ENCODE data around the gene TCF12. TPM values are rescaled to one million over a fixed set of nuclear protein-coding genes. Genes with fewer than 3 reads are reported as not detected.

TCF12 gene
- total and polyA plus RNA-seq, 2 of the 8 experiments (the other 6 are each of a cell fraction or from before 2014, with no cell fraction given), result 85.8 to 101 TPM

DNA sequence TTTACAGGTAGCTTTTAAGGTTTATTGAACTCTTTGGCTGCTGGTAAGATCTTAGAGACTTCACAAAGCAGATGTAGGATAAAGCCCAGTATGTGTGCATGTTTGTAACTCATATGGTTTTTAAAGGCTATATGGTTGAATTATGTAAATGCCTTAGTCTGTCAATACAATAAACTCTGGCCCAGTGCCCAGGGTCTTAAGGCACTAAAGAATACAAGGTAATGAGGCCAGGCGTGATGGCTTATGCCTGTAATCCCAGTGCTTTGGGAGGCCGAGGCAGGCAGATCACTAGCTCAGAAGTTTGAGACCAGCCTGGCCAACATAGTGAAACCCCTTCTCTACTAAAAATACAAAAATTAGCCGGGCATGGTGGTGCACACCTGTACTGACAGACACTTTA lies 287.6 kb downstream of the TCF12 start:
- Histone ChIP-seq H3K27ac (ENCODE audit: low read depth, low read length) (no peak overlapping the region), H3K79me2 (ENCODE audit: control insufficient read depth in 1 of 2, insufficient read depth in 2 of 2, low read length in 2 of 2) (peaks cover 0 to 8% of the 10 kb centered on the region in 2 experiments; a peak in 1 of 4 replicates), H3K4me1 (replicated peaks in 1 of 4; ENCODE audit: control insufficient read depth in 3 of 4, insufficient read depth in 4 of 4, low read length in 3 of 4) (peaks cover 0 to 7% (median 0%) of the 10 kb centered on the region in 4 experiments; a peak in 2 of 7 replicates), H3K56ac (replicated peaks; ENCODE audit: insufficient read length, low read depth, low read length) (no peak overlapping the region), H3K9ac (replicated peaks in 1 of 4; ENCODE audit: extremely low read depth in 1 of 4, low read depth in 3 of 4, low read length in 3 of 4) (no peak overlapping the region), H4K8ac (ENCODE audit: extremely low read depth, insufficient read depth, low read length) (no peak overlapping the region), H3K23ac (ENCODE audit: insufficient read length) (peak overlapping the region; percentile 47), H2BK12ac (ENCODE audit: low read depth, low read length) (no peak overlapping the region), H3K36me3 (ENCODE audit: control insufficient read depth in 2 of 4, insufficient read depth in 4 of 4, low read length in 3 of 4) (no peaks in the 10 kb centered on the region), H4K20me1 (replicated peaks in 1 of 2; ENCODE audit: control insufficient read depth in 1 of 2, insufficient read depth in 2 of 2, low read length in 2 of 2) (no peaks in the 10 kb centered on the region), H3K14ac (ENCODE audit: insufficient read length) (no peak overlapping the region), H4K5ac (ENCODE audit: insufficient read length, low read depth, low read length) (no peak overlapping the region), H3K18ac (ENCODE audit: extremely low read depth, low read length) (no peak overlapping the region), H2AFZ (ENCODE audit: low read length) (no peak overlapping the region), H3K4ac (replicated peaks; ENCODE audit: insufficient read length, low read depth, low read length) (no peak overlapping the region), H4K91ac (replicated peaks; ENCODE audit: insufficient read length, low read length) (no peak overlapping the region), H2AK5ac (ENCODE audit: low read depth, low read length) (no peak overlapping the region), H3K23me2 (ENCODE audit: low read depth, low read length) (no peaks in the 10 kb centered on the region), H3K27me3 (replicated peaks in 1 of 4; ENCODE audit: control insufficient read depth in 3 of 4, extremely low read depth in 1 of 4, insufficient read depth in 3 of 4, low read length in 3 of 4) (no peaks in the 10 kb centered on the region), H2BK15ac (ENCODE audit: low read length) (no peak overlapping the region), H3K4me2 (ENCODE audit: insufficient read depth in 1 of 2, low read depth in 2 of 2, low read length in 2 of 2) (no peak overlapping the region), H2BK120ac (replicated peaks; ENCODE audit: low read depth, low read length) (no peak overlapping the region), H3K4me3 (ENCODE audit: extremely low read depth in 1 of 4, insufficient read depth in 2 of 4, low read depth in 3 of 4, low read length in 4 of 4) (no peak overlapping the region), H2BK20ac (ENCODE audit: low read length) (no peak overlapping the region), H3K79me1 (ENCODE audit: low read depth, low read length) (no peaks in the 10 kb centered on the region; the same call in 1 of the 2 replicates), H3K9me3 (ENCODE audit: insufficient read depth in 2 of 2, low read depth in 1 of 2, low read length in 1 of 2) (no peaks in the 10 kb centered on the region), H2BK5ac (ENCODE audit: low read depth, low read length) (no peak overlapping the region)
- CTCF ChIA-PET (ENCODE audit: partially characterized antibody), result no interaction called here
- DNase-seq (ENCODE audit: low read depth in 1 of 2, low spot score in 2 of 2) (no peak), FAIRE-seq (no peak)
- WGBS, 2 experiments (ENCODE audit: extremely low coverage in 1 of 2, insufficient coverage in 1 of 2, insufficient read length in 1 of 2, insufficient replicate concordance in 2 of 2, low coverage in 1 of 2, low lambda C conversion rate in 2 of 2, missing lambda C conversion rate in 1 of 2), result 87% methylated on average over 3 of the region's 3 CpGs; no CpG with 5 or more reads in 1 of the 2 experiments
- TF ChIP-seq NANOG (IDR thresholded peaks at IDR 0.05; ENCODE audit: insufficient read depth, low read depth, low read length, poor library complexity, severe bottlenecking), result no peak
- TF ChIP-seq YY1 (IDR thresholded peaks at IDR 0.05; ENCODE audit: low read depth, low read length), result no peak
- no peak for TF ChIP-seq ZNF274 (IDR thresholded peaks at IDR 0.05; ENCODE audit: borderline replicate concordance, extremely low read depth, low read length)
- TF ChIP-seq POLR2AphosphoS5 (IDR thresholded peaks at IDR 0.05; ENCODE audit: low read depth, low read length), result no peak
- TF ChIP-seq EP300 (IDR thresholded peaks at IDR 0.05; ENCODE audit: borderline replicate concordance in 1 of 2, low read depth in 2 of 2, low read length in 2 of 2), result no peak
- TF ChIP-seq PHF8 (conservative IDR thresholded peaks at IDR 0.05; ENCODE audit: low read depth, low read length), result no peak
- TF ChIP-seq SIX5 (IDR thresholded peaks at IDR 0.05; ENCODE audit: low read depth, low read length), result no peak
- TF ChIP-seq SP2 (IDR thresholded peaks at IDR 0.05; ENCODE audit: low read length), result no peak
- no peak for TF ChIP-seq KDM5A (IDR thresholded peaks at IDR 0.05; ENCODE audit: low read length)
- TF ChIP-seq BACH1 (IDR thresholded peaks at IDR 0.05; ENCODE audit: low read length), result no peak
- no peak for TF ChIP-seq SP1 (IDR thresholded peaks at IDR 0.05; ENCODE audit: low read depth, low read length)
- no peak for TF ChIP-seq FOSL1 (IDR thresholded peaks at IDR 0.05; ENCODE audit: insufficient read depth, low read depth, low read length)
- POLR2A ChIA-PET (ENCODE audit: partially characterized antibody), result interaction anchor here (0.5 kb wide), 1 partner anchor 7 kb away, joined by 3 read pairs; no protein-coding TSS in a partner anchor
